ENCODE measurements around the gene CREB3L2. TPM values are rescaled to one million over a fixed set of nuclear protein-coding genes. Genes with fewer than 3 reads are reported as not detected.

CREB3L2 gene
- total and polyA plus RNA-seq, 3 experiments from 2014 or later: 12.5 to 25.0 (median 23.9) TPM

DNA sequence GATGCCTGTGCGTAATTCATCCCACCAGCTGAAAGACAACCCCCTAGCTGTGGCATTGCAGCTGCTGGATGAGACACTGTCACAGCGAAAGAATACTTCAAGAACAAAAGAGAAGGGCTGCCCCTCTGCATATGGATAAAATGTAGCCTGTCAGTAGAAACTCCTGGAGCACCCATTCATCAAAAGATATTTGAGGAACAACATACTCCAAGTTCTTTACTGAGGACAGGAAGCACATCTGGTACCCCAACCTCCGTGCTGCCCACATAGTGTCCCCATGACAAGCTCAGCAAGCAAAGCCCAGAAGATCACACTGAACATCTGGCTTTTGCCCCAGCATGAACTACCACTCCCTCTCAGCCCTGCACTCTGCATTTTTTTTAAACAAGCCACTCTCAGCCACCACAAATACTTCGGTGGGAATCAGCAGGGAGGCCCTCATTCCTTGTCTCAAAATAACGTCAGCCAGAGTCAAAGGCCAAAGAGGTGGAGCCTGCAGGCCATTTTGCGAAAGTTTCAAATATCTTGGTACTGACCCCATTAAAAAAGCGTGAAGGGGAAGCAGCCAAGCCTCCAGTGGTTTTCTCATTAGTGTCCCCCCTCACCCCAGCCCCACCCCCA, 1.7 kb downstream of the CREB3L2 start:
- CTCF ChIA-PET: interaction anchor here (0.6 to 2.5 kb wide), 2 partner anchors 8 to 25 kb away, joined by 3 to 10 read pairs; no protein-coding TSS in a partner anchor
- H3K27me3 ChIP-seq (ENCODE audit: insufficient read depth, low read length, poor library complexity, severe bottlenecking): no peaks in the 10 kb centered on the region
- H3K9me3 Mint-ChIP-seq: no peaks in the 10 kb centered on the region
- H3K36me3 ChIP-seq (ENCODE audit: insufficient read depth, low read length): no peaks in the 10 kb centered on the region
- no peak for DNase-seq
- peaks cover 30% of the 10 kb centered on the region for H3K4me1 ChIP-seq (ENCODE audit: insufficient read depth, low read length)
- H3K4me3 Mint-ChIP-seq: peak overlapping the region; percentile 85 to 97 (median 96)
- H3K27ac Mint-ChIP-seq: peak overlapping the region in 7 of 8 donors; percentile 34 to 97 (median 78)
- no peaks in the 10 kb centered on the region for H3K27me3 Mint-ChIP-seq
- peaks cover 48 to 60% (median 58%) of the 10 kb centered on the region in 3 donors for H3K4me1 Mint-ChIP-seq
- H3K27ac ChIP-seq (ENCODE audit: low read depth, low read length): peak overlapping the region; percentile 94
- H3K9me3 ChIP-seq (ENCODE audit: low read length): no peaks in the 10 kb centered on the region
- H3K36me3 Mint-ChIP-seq: peaks cover 0 to 12% (median 0%) of the 10 kb centered on the region in 3 donors
- H3K4me3 ChIP-seq (ENCODE audit: low read length): peak overlapping the region; percentile 3
- POLR2A ChIA-PET: no interaction called here

DNA sequence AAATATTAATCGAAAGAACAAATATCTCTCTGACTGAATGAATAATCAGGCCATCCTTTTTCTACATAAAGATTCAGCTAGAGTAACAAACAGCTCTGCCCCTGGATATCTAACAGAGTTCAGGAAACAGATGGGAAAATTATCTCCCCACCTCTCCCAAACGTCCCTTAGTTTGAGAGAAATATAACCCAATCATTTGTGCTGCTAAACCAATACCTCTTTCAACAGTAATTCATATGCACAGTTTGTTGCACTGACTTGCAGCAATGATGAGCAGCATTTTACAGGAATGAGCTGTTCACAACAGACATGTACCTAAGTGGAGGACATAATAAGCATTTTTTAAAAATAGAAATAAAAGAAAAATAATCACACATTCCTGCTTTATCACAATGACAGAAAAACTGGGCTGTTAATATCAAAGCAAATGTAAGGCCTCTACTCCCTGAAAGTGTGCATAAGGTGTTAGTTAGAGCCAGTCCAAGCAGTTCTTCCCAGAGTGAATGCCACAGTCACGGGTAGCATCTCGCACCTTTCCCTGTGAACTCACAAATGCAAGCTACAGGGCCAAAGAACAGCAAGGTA, 2.3 kb downstream of the CREB3L2 start:
- Histone ChIP-seq H3K9me3 (ENCODE audit: low read length) (no peaks in the 10 kb centered on the region), H3K36me3 (ENCODE audit: insufficient read depth, low read length) (no peaks in the 10 kb centered on the region), H3K4me1 (ENCODE audit: insufficient read depth, low read length) (peaks cover 30% of the 10 kb centered on the region), H3K27ac (ENCODE audit: low read depth, low read length) (no peak overlapping the region), H3K27me3 (ENCODE audit: insufficient read depth, low read length, poor library complexity, severe bottlenecking) (no peaks in the 10 kb centered on the region), H3K4me3 (ENCODE audit: low read length) (no peak overlapping the region)
- ChIA-PET CTCF (interaction anchor here (1.5 to 2.5 kb wide), 2 partner anchors 9 to 95 kb away, joined by 5 to 10 read pairs; no protein-coding TSS in a partner anchor), POLR2A (no interaction called here)
- peak overlapping the region; percentile 72 to 96 (median 94) for H3K4me3 Mint-ChIP-seq
- peaks cover 0 to 12% (median 0%) of the 10 kb centered on the region in 3 donors for H3K36me3 Mint-ChIP-seq
- H3K9me3 Mint-ChIP-seq: no peaks in the 10 kb centered on the region
- peak overlapping the region in 7 of 8 donors; percentile 34 to 97 (median 78) for H3K27ac Mint-ChIP-seq
- H3K27me3 Mint-ChIP-seq: no peaks in the 10 kb centered on the region
- no peak for DNase-seq
- H3K4me1 Mint-ChIP-seq: peaks cover 48 to 63% (median 60%) of the 10 kb centered on the region in 3 donors

DNA sequence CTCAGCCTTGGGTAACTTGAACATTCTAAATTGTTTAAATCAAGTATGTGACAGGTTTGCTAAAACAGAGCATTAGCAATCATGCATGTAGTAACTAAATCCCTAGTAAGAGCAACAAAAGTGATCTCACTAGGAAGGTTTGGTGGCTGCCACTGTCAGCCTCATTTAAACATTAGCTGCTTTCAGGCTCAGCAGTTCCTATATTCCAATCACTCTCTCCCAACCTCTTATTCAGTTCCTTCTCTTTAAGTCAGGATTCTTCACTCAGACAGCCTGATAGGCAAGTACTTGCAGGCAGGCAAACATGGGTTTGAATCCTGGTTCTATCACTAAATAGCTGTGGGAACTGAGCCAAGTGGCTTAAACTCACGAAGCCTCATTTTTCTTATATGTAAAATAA, 3.6 kb downstream of the CREB3L2 start:
- Mint-ChIP-seq H3K9me3 (no peaks in the 10 kb centered on the region), H3K36me3 (peaks cover 0 to 12% (median under 1%) of the 10 kb centered on the region in 3 donors), H3K4me1 (peaks cover 54 to 71% (median 67%) of the 10 kb centered on the region in 3 donors), H3K27ac (peak overlapping the region in 1 of 8 donors; percentile 69), H3K4me3 (no peak overlapping the region), H3K27me3 (no peaks in the 10 kb centered on the region)
- no peak for DNase-seq
- Histone ChIP-seq H3K27me3 (ENCODE audit: insufficient read depth, low read length, poor library complexity, severe bottlenecking) (no peaks in the 10 kb centered on the region), H3K36me3 (ENCODE audit: insufficient read depth, low read length) (no peaks in the 10 kb centered on the region), H3K4me1 (ENCODE audit: insufficient read depth, low read length) (peaks cover 32% of the 10 kb centered on the region), H3K27ac (ENCODE audit: low read depth, low read length) (no peak overlapping the region), H3K4me3 (ENCODE audit: low read length) (no peak overlapping the region), H3K9me3 (ENCODE audit: low read length) (no peaks in the 10 kb centered on the region)
- POLR2A ChIA-PET: interaction anchor here (0.5 kb wide), 1 partner anchor 26 kb away, joined by 3 read pairs; no protein-coding TSS in a partner anchor
- CTCF ChIA-PET: interaction anchor here (1.5 to 2.5 kb wide), 2 partner anchors 10 to 94 kb away, joined by 5 to 10 read pairs; no protein-coding TSS in a partner anchor

DNA sequence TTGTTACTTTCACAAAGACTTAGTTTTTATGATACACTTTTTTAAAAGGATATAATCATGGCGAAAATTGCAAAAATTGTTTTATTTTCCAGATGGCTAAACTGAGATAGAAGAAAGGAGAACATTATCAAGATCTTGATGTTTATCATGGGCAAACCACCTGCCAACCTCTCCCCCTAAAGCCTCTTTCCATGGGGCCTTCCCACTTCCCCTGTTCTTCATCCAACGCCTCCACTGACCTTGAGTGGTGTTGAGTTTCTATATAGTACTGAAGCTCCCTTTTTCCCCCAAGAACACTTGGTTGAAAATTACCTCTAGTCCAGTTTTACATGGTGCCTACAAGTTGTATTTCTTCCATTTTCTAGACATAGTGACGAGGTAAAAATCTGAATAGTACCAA, 5.0 kb downstream of the CREB3L2 start:
- Mint-ChIP-seq H3K27ac (peak overlapping the region in 4 of 8 donors; percentile 12 to 91 (median 80)), H3K9me3 (no peaks in the 10 kb centered on the region), H3K4me1 (peaks cover 64 to 75% (median 72%) of the 10 kb centered on the region in 3 donors), H3K4me3 (peak overlapping the region in 2 of 7 donors; percentile 3 to 56), H3K36me3 (peaks cover 0 to 10% (median 2%) of the 10 kb centered on the region in 3 donors), H3K27me3 (peaks cover 0 to 1% of the 10 kb centered on the region in 2 donors)
- ChIA-PET CTCF (no interaction called here), POLR2A (no interaction called here)
- Histone ChIP-seq H3K27me3 (ENCODE audit: insufficient read depth, low read length, poor library complexity, severe bottlenecking) (no peaks in the 10 kb centered on the region), H3K27ac (ENCODE audit: low read depth, low read length) (peak overlapping the region; percentile 22), H3K4me1 (ENCODE audit: insufficient read depth, low read length) (peaks cover 40% of the 10 kb centered on the region), H3K4me3 (ENCODE audit: low read length) (no peak overlapping the region), H3K36me3 (ENCODE audit: insufficient read depth, low read length) (no peaks in the 10 kb centered on the region), H3K9me3 (ENCODE audit: low read length) (no peaks in the 10 kb centered on the region)
- DNase-seq: no peak

DNA sequence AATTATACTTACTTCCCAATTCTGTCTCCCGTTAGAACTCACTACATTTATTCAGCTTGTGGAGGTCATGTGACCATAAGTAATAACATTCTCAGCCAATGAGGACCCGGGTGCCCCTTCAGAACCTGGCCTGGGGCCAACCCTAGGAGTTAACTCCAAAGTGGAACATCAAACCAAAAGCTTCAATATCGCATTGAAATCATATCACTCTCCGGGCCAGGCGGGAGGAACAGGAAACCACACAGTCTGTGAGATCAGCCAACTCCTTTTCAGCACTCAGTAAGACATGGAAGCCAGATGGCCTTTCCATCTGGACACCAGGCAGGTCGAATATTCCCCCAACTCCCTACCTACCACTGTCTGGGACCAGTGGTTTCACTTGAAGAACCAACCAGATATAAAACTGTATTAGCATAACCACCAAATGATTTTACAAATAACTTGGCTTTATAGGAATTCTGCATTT, 5.5 kb downstream of the CREB3L2 start:
- H3K36me3 ChIP-seq (ENCODE audit: insufficient read depth, low read length): no peaks in the 10 kb centered on the region
- no peaks in the 10 kb centered on the region for H3K27me3 ChIP-seq (ENCODE audit: insufficient read depth, low read length, poor library complexity, severe bottlenecking)
- Mint-ChIP-seq H3K9me3 (no peaks in the 10 kb centered on the region), H3K4me1 (peaks cover 65 to 75% (median 73%) of the 10 kb centered on the region in 3 donors), H3K4me3 (peak overlapping the region in 3 of 7 donors; percentile 5 to 58 (median 40)), H3K27ac (peak overlapping the region in 7 of 8 donors; percentile 7 to 91 (median 46)), H3K27me3 (peaks cover 0 to 2% of the 10 kb centered on the region in 2 donors), H3K36me3 (peaks cover 0 to 6% (median 2%) of the 10 kb centered on the region in 3 donors)
- H3K4me3 ChIP-seq (ENCODE audit: low read length): no peak overlapping the region
- ChIA-PET POLR2A (no interaction called here), CTCF (interaction anchor here (1.7 kb wide), 1 partner anchor 93 kb away, joined by 4 read pairs; no protein-coding TSS in a partner anchor)
- H3K9me3 ChIP-seq (ENCODE audit: low read length): no peaks in the 10 kb centered on the region
- H3K4me1 ChIP-seq (ENCODE audit: insufficient read depth, low read length): peaks cover 40% of the 10 kb centered on the region
- DNase-seq: no peak
- H3K27ac ChIP-seq (ENCODE audit: low read depth, low read length): peak overlapping the region; percentile 22

DNA sequence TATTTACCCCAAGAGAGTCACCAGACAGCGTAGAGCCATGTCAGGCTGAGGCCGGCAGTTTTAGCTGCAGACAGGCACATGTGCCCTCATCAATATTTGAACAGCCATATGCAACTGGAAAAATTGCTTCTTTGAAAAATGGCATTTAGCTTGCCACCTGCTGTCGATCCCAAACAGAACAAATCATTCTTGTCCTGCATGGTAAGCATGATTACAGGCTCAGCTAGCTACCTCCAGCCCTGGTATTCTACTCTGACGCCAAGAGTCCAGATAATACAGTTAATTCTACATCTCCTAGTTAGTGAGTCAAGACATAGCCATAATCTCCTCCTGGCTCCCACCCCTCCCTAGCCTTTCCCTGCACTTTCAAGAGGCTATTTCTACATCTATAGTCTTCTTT, 7.7 kb downstream of the CREB3L2 start:
- Mint-ChIP-seq H3K4me3 (peak overlapping the region in 2 of 7 donors; percentile 6 to 17), H3K9me3 (no peaks in the 10 kb centered on the region), H3K27me3 (peaks cover 0 to 2% of the 10 kb centered on the region in 2 donors), H3K4me1 (peaks cover 46 to 53% (median 51%) of the 10 kb centered on the region in 3 donors), H3K36me3 (peaks cover 0 to 2% (median 2%) of the 10 kb centered on the region in 3 donors), H3K27ac (peak overlapping the region in 2 of 8 donors; percentile 7 to 88)
- POLR2A ChIA-PET: no interaction called here
- no peaks in the 10 kb centered on the region for H3K27me3 ChIP-seq (ENCODE audit: insufficient read depth, low read length, poor library complexity, severe bottlenecking)
- no peaks in the 10 kb centered on the region for H3K9me3 ChIP-seq (ENCODE audit: low read length)
- CTCF ChIA-PET: interaction anchor here (3.7 kb wide), 1 partner anchor 8 kb away, joined by 21 read pairs; the partner anchor contains the start of gene CREB3L2
- H3K36me3 ChIP-seq (ENCODE audit: insufficient read depth, low read length): no peaks in the 10 kb centered on the region
- no peak for DNase-seq
- no peak overlapping the region for H3K4me3 ChIP-seq (ENCODE audit: low read length)
- H3K4me1 ChIP-seq (ENCODE audit: insufficient read depth, low read length): peaks cover 22% of the 10 kb centered on the region
- no peak overlapping the region for H3K27ac ChIP-seq (ENCODE audit: low read depth, low read length)

DNA sequence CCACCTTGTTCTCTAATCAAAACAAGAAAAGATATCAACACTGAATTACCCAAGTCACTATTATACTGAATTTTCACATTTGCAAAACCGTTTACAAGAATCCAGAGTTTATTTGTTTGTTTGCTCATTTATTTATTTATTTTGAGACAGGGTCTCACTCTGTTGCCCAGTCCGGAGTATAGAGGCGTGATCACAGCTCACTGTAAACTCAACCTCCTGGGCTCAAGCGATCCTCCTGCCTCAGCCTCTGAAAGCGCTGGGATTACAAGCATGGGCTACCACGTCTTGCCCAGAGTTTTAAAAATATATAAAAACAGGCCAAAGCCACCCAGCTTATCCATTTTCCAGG, 8.5 kb downstream of the CREB3L2 start:
- CTCF ChIA-PET: interaction anchor here (3.7 kb wide), 1 partner anchor 9 kb away, joined by 21 read pairs; the partner anchor contains the start of gene CREB3L2
- H3K27ac ChIP-seq (ENCODE audit: low read depth, low read length): peak overlapping the region; percentile 55
- DNase-seq: no peak
- peak overlapping the region in 3 of 7 donors; percentile 8 to 52 (median 42) for H3K4me3 Mint-ChIP-seq
- POLR2A ChIA-PET: no interaction called here
- peaks cover 0 to 2% of the 10 kb centered on the region in 2 donors for H3K27me3 Mint-ChIP-seq
- no peaks in the 10 kb centered on the region for H3K9me3 Mint-ChIP-seq
- no peak overlapping the region for H3K4me3 ChIP-seq (ENCODE audit: low read length)
- H3K36me3 ChIP-seq (ENCODE audit: insufficient read depth, low read length): no peaks in the 10 kb centered on the region
- H3K27ac Mint-ChIP-seq: peak overlapping the region in 3 of 8 donors; percentile 47 to 71 (median 59)
- H3K4me1 Mint-ChIP-seq: peaks cover 39 to 46% (median 44%) of the 10 kb centered on the region in 3 donors
- H3K27me3 ChIP-seq (ENCODE audit: insufficient read depth, low read length, poor library complexity, severe bottlenecking): no peaks in the 10 kb centered on the region
- H3K9me3 ChIP-seq (ENCODE audit: low read length): no peaks in the 10 kb centered on the region
- H3K4me1 ChIP-seq (ENCODE audit: insufficient read depth, low read length): peaks cover 22% of the 10 kb centered on the region
- H3K36me3 Mint-ChIP-seq: peaks cover 0 to 2% (median 2%) of the 10 kb centered on the region in 3 donors

Measured in CD8-positive, alpha-beta memory T cell (primary cell).